K562 (cell line): Measurements from ENCODE around the gene MBP. TPM values are rescaled to one million over a fixed set of nuclear protein-coding genes. Genes with fewer than 3 reads are reported as not detected.

Source experiments
- ATAC-seq: fragments of 200-7000 bp; cut with Tn5 transposase; 3 replicates; pipeline ENCODE4 v1.9.1; 2020; ENCODE audit warnings: moderate library complexity
- BruUV-seq: library from RNA; stranded (reverse); fragments of 400-500 nt; replicated peaks from 2 replicates; lab custom pipeline; 2021; lab: Mats Ljungman, UMichigan
- CTCF ChIA-PET: fragments of 300-600 bp; formaldehyde crosslinking; extraction: SDS; loops from one replicate; lab custom pipeline; 2021; ENCODE audit warnings: low intra/inter-chr PET ratio; lab: Yijun Ruan, JAX
- POLR2A ChIA-PET: fragments of 300-600, 350-650 bp; sonication (Branson Sonifier 250); formaldehyde crosslinking; extraction: SDS; loops from one replicate; lab custom pipeline; 2021; ENCODE audit warnings: antibody characterized with exemption, inconsistent platforms; lab: Yijun Ruan, JAX
- DNase-seq, 4 experiments: peaks; one replicate each; pipeline versions ENCODE4 v3.0.0 to v3.0.0-alpha.2; 2011 to 2018; ENCODE audit warnings: low spot score in 3 of 4, mixed read lengths in 3 of 4; ENCODE audit errors: extremely low read depth in 1 of 4
- FAIRE-seq: peaks from 2 replicates; lab custom pipeline; 2011; peaks lifted over from hg19 to GRCh38; lab: Jason Lieb, UNC
- H2AFZ ChIP-seq: 2 replicates; pipeline ENCODE4 v1.6.0; 2011; ENCODE audit warnings: low read depth, low read length, control low read depth, inconsistent platforms
- H3K27ac ChIP-seq: fragments of 200-600 bp; 3 replicates; pipeline ENCODE4 v1.8.0; 2011; ENCODE audit warnings: low read depth, mild to moderate bottlenecking, control low read depth, inconsistent platforms, low read length, moderate library complexity, mixed read lengths; ENCODE audit errors: extremely low read depth
- H3K27me3 ChIP-seq, 2 experiments: fragments of 300-600 bp in 1 of 2; 2 replicates in 1 of 2; 3 replicates in 1 of 2; pipeline versions ENCODE4 v1.6.0 to v1.8.0; 2011; ENCODE audit warnings: inconsistent platforms in 2 of 2, low read length in 2 of 2, mild to moderate bottlenecking in 1 of 2, mixed read lengths in 1 of 2, moderate library complexity in 1 of 2; ENCODE audit not compliant: control insufficient read depth in 2 of 2, insufficient read depth in 2 of 2
- H3K36me3 ChIP-seq: fragments of 300-600 bp; 3 replicates; pipeline ENCODE4 v1.8.0; 2011; ENCODE audit warnings: mild to moderate bottlenecking, low read length, inconsistent platforms; ENCODE audit not compliant: control insufficient read depth, insufficient read depth
- H3K4me1 ChIP-seq, 2 experiments: fragments of 200-600 bp in 1 of 2; replicated peaks in 1 of 2; 2 replicates in 1 of 2; 3 replicates in 1 of 2; pipeline versions ENCODE4 v1.5.1 to v1.8.0; 2011; ENCODE audit warnings: inconsistent platforms in 2 of 2, low read length in 2 of 2, mild to moderate bottlenecking in 1 of 2, mixed read lengths in 1 of 2, moderate library complexity in 1 of 2; ENCODE audit not compliant: control insufficient read depth in 2 of 2, insufficient read depth in 2 of 2
- H3K4me2 ChIP-seq: 2 replicates; pipeline ENCODE4 v1.6.1; 2011; ENCODE audit warnings: low read length, control low read depth, inconsistent platforms, mixed read lengths; ENCODE audit not compliant: insufficient read depth
- H3K4me3 ChIP-seq: fragments of 200-600 bp; sonication (generic), shearing (Covaris generic); 2 replicates; pipeline ENCODE4 v1.5.1; 2016; ENCODE audit warnings: control low read depth, inconsistent platforms
- H3K79me2 ChIP-seq: fragments of 200-600 bp; 3 replicates; pipeline ENCODE4 v1.8.0; 2011; ENCODE audit warnings: low read length, inconsistent platforms; ENCODE audit not compliant: control insufficient read depth, insufficient read depth
- H3K9ac ChIP-seq, 2 experiments: 2 replicates each; pipeline versions ENCODE4 v1.6.0 to v1.6.1; 2011; ENCODE audit warnings: low read depth in 2 of 2, low read length in 2 of 2, control low read depth in 1 of 2, inconsistent platforms in 1 of 2, mild to moderate bottlenecking in 1 of 2, mixed read lengths in 1 of 2; ENCODE audit not compliant: insufficient read depth in 1 of 2
- H3K9me1 ChIP-seq: one replicate; pipeline ENCODE4 v1.6.0; 2011; ENCODE audit warnings: inconsistent platforms, mild to moderate bottlenecking, low read length, moderate library complexity; ENCODE audit not compliant: control insufficient read depth, insufficient read depth
- H3K9me3 ChIP-seq: replicated peaks from 2 replicates; pipeline ENCODE4 v1.5.1; 2011; ENCODE audit warnings: low read depth, low read length, inconsistent platforms; ENCODE audit not compliant: control insufficient read depth, insufficient read depth
- H4K20me1 ChIP-seq: replicated peaks from 2 replicates; pipeline ENCODE4 v1.6.1; 2011; ENCODE audit warnings: low read length, inconsistent platforms, mixed read lengths; ENCODE audit not compliant: control insufficient read depth, insufficient read depth
- CEBPZ ChIP-seq: fragments of 150-350 bp; IDR thresholded peaks from 2 replicates; pipeline ENCODE4 v1.6.1; 2014; ENCODE audit warnings: low read depth, mild to moderate bottlenecking, low read length, borderline replicate concordance
- ZNF316 ChIP-seq: fragments of 450-650 bp; IDR thresholded peaks from 2 replicates; pipeline ENCODE4 v1.6.1; 2016
- WGBS: fragments of 100-300 bp; shearing (Covaris generic); methylation state at CpG from one replicate; pipeline ENCODE4 v1.1.6; 2016; ENCODE audit warnings: low coverage, mixed read lengths; ENCODE audit not compliant: insufficient coverage; ENCODE audit errors: missing lambda C conversion rate; 5-methylcytosine and 5-hydroxymethylcytosine counted together
- in situ Hi-C: fragments of 300-500 bp; cut with MboI; formaldehyde crosslinking; loops from 4 replicates; pipeline ENCODE4 v1.15.0; 2018; ENCODE audit warnings: inconsistent platforms, mixed read lengths
- intact Hi-C: fragments of 100-400 bp; cut with micrococcal nuclease; formaldehyde crosslinking; loops from 2 replicates; pipeline ENCODE4 v1.14.2; 2022
- polyA plus RNA-seq, 8 experiments: library from polyadenylated mRNA; depleted of rRNA in 4 of 8; stranded (reverse) in 5 of 8; unstranded in 3 of 8; fragments of >200 nt; fragmentation: Nextera tagmentation in 2 of 8; fragmentation: Illumina TruSeq in 1 of 8; extraction: Ambion mirVana in 2 of 8; extraction: Trizol in 1 of 8; gene quantifications; 2 replicates each; pipeline versions ENCODE4 v1.2.1 to v1.2.3, GENCODE V29; 2011 to 2014; ENCODE audit warnings: inconsistent platforms in 1 of 8, missing spikeins in 1 of 8
- total RNA-seq, 7 experiments: library from RNA; depleted of rRNA in 6 of 7; stranded (reverse); fragments of >200 nt in 6 of 7; fragmentation: Illumina TruSeq in 2 of 7; extraction: Trizol in 2 of 7; gene quantifications; 2 replicates each; pipeline versions ENCODE4 v1.2.1 to v1.2.3, GENCODE V29; 2011 to 2021; ENCODE audit warnings: low replicate concordance in 1 of 7

The MBP gene
- total and polyA plus RNA-seq, 9 of the 15 experiments (the other 6 are each of a cell fraction or from before 2014, with no cell fraction given), result 0.09 TPM; not detected in 8

GRCh38 chr18:76988827-76989646 is 143.5 kb downstream of the MBP start:
- H3K4me2 ChIP-seq, result no peak overlapping the region
- H3K9ac ChIP-seq, result no peak overlapping the region
- no peak overlapping the region for H2AFZ ChIP-seq
- POLR2A ChIA-PET, result no interaction called here
- WGBS, result 3% methylated on average over 28 of the region's 29 CpGs
- TF ChIP-seq CEBPZ, result no peak
- TF ChIP-seq ZNF316, result 0 out of 2 replicates have a peak, but pooled peaks have one; percentile 2
- TF ChIP-seq, all 486 proteins: peak for 1
- no peak for DNase-seq
- in situ Hi-C loops, result no loop called here
- Histone ChIP-seq H3K9me3 (no peaks in the 10 kb centered on the region), H3K27me3 (peaks cover 40 to 84% of the 10 kb centered on the region in 2 experiments), H3K4me1 (peaks cover 0 to 8% of the 10 kb centered on the region in 2 experiments; a peak in 1 of 5 replicates), H3K9me1 (no peaks in the 10 kb centered on the region), H3K27ac (no peak overlapping the region), H3K79me2 (no peaks in the 10 kb centered on the region), H4K20me1 (no peaks in the 10 kb centered on the region; the same call in 1 of the 2 replicates), H3K36me3 (no peaks in the 10 kb centered on the region), H3K4me3 (no peak overlapping the region)
- CTCF ChIA-PET, result no interaction called here
- BruUV-seq, result no TSS peak
- intact Hi-C loops, result no loop called here
- FAIRE-seq, result no peak
- no peak for ATAC-seq
